LHCN-M2 (cell line): ENCODE results near the gene CAMK4. TPM values are rescaled to one million over a fixed set of nuclear protein-coding genes. Genes with fewer than 3 reads are reported as not detected.

Source experiments
- DNase-seq: peaks from one replicate; pipeline ENCODE4 v3.0.0-alpha.2; 2012; ENCODE audit warnings: low read depth
- total RNA-seq: library from RNA; depleted of rRNA; stranded (reverse); fragments of >200 nt; gene quantifications from 2 replicates; pipeline ENCODE4 v1.2.3, GENCODE V29; 2014

CAMK4 gene
- total RNA-seq, 1 experiment from 2014 or later = 0.52 TPM

- no peak for DNase-seq
These were observed 5.1 kb downstream of the CAMK4 start for GRCh38 chr5:111229221-111229835.

GRCh38 chr5:111229871-111230810 lies 6.0 kb downstream of the CAMK4 start:
- DNase-seq = no peak

DNA sequence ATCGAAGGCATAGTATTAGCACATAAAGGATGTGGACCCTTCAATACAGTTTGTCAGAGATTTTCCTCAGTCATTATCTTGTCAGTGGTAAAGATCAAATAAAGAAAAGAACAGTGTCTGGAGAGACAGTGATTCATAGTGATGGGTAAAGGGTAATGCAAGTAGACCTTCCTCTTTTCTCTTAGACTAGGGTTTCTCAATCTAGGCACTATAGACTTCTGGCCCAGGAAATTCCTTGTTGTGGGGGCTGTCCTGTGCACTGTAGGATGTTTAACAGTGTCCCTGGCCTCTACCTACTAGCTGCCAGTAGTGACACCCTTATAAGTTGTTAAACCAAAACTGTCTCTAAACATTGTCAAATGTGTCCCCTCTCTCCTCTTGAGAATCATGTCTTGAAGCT lies 6.9 kb downstream of the CAMK4 start:
- DNase-seq = no peak

DNA sequence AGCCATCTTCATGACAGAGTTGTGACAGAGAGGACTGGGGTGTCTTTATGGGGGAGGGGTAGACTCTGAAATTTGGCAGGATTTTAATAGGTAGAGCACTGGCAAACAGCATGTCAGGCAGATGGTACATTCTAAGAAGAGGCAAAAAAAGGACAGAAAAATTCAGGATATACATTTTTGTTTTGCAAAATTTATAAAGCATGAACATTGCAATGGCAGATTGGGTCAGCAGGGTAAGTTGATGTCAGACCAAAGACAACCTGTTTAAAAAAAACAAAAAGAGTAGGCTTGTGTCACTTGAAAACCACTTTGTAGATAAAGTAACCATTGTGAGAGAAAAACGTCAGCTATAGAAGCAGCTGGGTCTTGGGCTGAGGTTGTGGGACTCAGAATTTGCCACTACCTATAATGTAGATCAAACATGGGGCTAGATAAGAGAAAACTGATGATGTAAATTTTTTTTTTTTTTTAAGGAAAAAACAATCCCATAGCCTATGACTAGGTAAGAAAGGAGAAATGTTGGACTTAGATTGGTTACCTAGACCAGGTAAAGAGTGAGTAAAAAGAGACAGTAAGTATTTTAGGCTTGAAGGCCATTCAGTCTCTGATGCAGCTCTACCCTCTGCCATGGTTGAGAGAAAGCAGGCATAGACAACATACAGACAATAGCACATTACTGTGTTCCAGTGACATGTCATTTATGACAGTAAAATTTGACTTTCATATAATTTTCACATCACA lies 8.3 kb downstream of the CAMK4 start:
- no peak for DNase-seq

DNA sequence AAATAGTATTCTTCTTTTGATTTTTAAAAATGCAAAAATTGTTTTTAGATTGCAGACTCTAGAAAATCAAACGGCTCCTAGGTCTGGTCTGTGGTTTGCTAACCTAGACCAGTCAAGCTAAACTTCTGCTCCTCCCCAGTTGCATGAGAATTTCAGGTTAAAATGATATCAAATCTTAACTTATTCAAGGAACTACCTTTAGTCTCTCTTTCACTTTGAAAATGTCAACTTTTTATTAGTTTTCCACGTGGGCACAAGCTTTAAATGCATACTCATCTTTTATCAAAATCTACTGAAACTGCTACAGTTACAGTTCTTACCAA lies 8.8 kb downstream of the CAMK4 start:
- DNase-seq = no peak

GRCh38 chr5:111234125-111234524 lies 9.9 kb downstream of the CAMK4 start:
- no peak for DNase-seq

- no peak for DNase-seq
These were observed 11.5 kb downstream of the CAMK4 start for GRCh38 chr5:111235635-111236034.

DNA sequence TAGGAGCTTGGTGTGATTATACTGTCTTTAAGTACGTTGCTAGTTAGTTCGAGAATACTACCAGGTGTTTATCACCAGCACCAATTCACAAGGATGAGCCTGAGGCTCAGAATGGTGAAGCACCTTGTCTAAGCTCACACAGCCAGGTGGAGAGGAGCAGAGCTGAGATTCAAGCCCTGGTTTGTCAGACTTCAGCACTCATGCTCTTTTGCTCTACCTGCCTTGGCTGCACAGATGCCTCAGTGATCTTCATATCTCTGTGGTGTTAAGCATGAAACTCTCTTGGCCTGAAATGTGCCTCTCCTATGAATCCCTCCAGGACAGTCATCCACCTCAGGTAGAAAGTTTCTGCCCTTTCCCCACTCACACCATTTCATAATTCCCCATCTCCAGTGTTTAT lies 12.2 kb downstream of the CAMK4 start:
- DNase-seq = no peak

DNA sequence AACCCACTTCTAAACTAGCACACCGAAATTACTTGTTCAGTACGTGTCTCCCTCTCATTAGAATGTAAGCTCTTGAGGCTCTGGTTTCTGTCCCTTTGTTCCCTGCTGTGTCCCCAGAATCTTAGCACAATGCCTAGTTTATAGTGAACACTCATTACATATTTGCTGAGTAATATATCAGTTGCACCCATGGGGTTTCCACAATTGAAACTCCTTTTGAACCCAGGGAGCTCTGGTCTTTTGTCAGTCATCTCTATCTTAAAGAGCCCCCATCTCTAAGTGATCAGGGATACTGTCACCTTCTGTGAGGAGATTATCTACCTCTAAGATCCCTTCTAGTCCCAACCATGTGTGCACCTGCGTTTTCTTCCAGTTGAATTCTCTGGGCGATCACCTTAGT lies 12.8 kb downstream of the CAMK4 start:
- no peak for DNase-seq

- no peak for DNase-seq
These were observed 13.3 kb downstream of the CAMK4 start for GRCh38 chr5:111237470-111237869.

DNA sequence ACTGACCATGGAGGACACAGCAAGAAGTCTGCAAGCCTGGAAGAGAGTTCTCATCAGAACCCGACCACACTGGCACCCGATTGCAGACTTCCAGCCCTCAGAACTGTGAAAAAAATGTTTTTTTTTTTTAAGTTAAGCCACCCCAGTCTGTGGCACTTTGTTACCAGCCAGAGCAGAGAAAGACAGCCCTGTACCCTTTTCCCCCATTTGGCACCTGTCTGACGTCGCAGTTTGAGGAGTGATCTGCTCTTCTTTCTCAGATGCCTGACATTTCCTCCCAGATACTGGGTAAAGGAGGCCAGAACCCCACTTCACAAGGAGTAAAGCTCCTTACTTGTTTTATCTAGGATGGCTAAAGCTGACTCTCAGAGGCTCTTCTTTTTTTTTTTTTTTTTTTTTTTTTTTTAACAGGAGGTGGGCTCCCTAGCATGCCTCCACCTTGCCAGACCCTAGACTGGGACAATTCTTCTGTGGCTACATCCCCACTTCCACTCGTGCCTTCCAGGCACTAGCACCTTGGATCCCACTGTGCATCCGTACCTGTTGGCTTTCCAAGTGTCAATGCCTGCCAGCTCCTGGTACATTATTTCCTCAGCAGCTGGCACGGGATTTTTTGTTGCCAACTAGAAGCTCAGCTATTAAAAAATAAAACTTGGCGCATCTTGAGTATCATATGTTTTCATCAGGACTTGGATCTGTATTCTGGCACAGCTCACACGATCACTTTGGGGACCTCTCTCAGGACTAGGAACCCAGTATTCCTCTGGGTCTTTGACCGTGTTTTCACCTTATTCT lies 14.4 kb downstream of the CAMK4 start:
- DNase-seq = no peak

DNA sequence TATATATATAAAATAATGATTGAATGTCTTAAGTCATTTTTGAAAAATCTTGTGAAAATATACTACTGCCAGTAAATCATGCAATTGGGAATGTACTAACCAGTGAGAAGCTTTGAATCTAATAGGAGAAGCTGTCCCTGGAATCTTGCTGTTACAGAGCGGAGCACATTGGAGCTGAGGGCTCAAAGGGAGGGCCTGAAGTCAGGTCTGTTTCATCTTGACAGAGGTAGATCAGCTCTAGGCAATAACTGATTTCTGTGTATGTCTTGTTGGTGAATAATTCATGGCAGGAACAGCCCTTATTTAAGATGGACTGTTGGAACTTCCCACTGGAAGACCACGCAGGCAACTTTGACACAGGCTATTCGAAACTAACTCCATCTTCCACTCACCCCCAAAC lies 17.5 kb downstream of the CAMK4 start:
- DNase-seq = no peak

DNA sequence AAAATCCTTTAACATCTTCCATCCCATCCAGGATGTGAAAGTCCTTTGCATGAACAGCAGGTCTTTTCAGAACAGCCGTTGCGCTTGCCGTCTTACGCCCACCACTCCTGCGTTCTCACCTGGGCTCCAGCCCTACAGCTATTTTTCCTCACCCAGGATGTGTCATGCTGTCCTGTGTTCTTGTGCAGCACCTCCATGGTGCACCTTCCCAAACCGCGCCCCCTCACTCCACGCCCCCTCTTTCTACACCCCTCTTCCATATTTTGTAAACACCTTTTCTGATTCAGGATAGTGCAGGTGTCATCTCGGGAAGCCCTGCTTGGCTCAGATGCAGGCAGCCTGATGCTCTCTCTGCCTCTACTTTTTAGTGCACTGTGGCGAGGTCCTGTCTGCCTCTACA lies 18.4 kb downstream of the CAMK4 start:
- no peak for DNase-seq

GRCh38 chr5:111243318-111243717 lies 19.1 kb downstream of the CAMK4 start:
- no peak for DNase-seq

DNA sequence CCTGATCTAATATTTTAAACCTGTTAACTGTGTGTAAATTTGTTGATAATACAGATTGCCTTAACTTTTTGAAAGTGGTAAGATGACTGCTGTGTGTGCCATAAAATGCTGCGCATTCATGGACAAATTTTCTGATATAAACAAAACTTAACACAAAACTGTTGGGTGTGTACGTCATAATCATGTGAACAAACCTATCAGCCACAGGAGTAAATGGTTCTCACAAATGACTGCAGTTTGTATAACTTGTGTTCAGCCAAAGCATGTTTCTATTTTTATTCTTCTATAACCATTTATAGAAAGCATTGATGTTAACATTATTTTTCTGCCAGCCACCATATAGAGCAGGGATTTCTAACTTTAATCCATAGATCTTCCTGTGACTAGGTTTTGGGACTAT lies 21.5 kb downstream of the CAMK4 start:
- no peak for DNase-seq

DNA sequence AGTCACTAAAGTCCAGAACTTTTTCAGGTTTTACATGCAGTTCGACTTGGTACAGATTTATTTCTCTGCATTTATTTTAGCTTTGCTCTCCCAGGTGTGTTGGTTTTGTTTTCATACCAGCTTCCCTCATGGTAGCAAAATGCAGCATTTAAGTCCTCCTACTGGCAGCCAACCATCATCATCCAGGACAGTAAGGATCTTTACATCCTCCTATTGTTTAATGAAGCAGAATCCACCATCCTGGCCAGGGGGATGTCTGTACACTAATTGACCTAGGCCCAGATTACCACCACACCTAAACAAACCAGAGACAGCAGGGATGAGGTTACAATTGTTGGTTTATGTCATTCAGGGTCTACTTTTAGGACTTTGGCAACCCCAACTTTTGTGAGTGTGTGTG lies 22.3 kb downstream of the CAMK4 start:
- no peak for DNase-seq

GRCh38 chr5:111248571-111248970 lies 24.4 kb downstream of the CAMK4 start:
- no peak for DNase-seq

GRCh38 chr5:111251921-111252320 lies 27.7 kb downstream of the CAMK4 start:
- DNase-seq = no peak

DNA sequence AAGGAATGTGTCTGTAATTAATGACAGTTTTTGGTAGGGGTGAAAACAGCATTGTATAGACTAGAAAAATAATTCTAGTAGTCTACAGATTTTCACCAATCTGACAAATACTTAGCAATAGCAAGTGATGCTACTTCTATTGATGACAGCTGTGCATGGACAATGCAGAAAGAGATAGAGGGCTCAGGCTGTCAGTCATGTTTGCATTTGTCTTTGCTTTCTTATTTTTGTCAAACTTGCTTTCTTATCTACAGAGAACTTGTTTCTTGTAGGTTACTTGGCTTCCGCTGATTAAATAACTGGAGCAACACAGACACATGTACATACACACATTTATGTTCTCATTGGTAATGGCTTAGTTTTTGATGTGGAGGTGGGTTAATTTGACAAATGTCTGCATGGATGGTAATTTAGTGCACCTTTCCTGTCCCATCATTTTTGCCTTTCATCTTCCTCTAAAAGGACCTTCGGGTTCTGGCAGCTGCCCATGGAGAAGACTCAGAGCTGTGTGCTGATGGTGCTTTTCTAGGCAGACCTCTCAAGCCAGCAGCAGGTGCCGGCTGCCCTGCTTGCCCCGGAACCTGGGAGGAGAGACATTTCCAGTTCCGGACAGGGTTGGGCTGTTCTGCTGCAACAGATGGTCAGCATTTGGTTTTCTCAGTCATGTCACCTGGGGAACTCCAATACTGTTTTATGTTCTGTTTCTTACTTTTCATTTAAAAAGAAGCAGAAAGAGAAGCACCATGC lies 28.8 kb downstream of the CAMK4 start:
- no peak for DNase-seq

DNA sequence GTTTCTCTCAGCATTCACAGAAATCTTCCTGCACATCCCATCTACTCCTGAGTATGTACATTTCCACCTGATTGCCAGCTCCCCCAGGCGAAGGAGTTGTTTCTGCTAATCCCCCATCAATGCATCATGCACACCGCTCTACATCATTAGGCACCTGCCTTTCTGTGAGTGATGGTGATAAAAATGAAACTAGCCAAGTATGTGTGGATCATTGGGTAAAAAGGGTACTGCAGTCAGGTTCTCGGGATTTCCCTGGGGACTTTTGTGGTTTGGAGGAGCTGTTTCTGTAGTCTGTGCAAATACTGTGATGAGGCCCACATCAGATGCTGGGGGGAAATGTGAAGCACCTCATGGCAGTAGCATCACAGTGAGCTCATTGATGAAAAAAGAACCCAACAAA lies 30.4 kb downstream of the CAMK4 start:
- DNase-seq = peak; percentile 16

DNA sequence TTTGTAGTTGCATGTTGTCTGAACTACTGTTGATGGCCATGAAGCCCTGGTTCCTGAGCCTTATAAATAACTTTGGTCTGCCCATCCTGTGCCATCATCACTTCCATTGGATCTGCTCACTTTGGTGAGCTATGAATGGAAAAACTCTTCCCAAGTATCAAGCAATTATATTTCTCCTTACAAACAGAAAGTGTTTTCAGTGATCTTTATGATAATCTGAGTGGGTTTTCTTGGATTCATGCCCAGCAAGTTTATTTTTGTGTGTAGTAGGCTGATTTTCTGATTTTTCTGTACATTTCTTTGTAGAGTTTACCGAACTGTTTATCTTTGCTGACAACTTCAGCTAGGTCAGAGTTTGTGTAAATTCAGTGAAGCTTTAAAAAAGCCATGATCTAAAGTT lies 31.0 kb downstream of the CAMK4 start:
- no peak for DNase-seq
